A549 (cell line): ENCODE data around the gene ITGAV. TPM values are rescaled to one million over a fixed set of nuclear protein-coding genes. Genes with fewer than 3 reads are reported as not detected.

Source experiments
- ATAC-seq, 2 experiments: fragments of 200-7000 bp in 1 of 2; fragments of >200 bp in 1 of 2; cut with Nextera tagmentation in 1 of 2; cut with Tn5 transposase in 1 of 2; 3 replicates each; pipeline versions ENCODE4 v1.8.0 to v1.9.1; 2018 to 2020; ENCODE audit warnings: mild to moderate bottlenecking in 1 of 2, moderate library complexity in 1 of 2
- CTCF ChIA-PET: fragments of 300-600 bp; sonication (Branson Sonifier 250); formaldehyde crosslinking; extraction: SDS; loops from one replicate; lab custom pipeline; 2021; ENCODE audit warnings: antibody characterized with exemption, inconsistent platforms; lab: Yijun Ruan, JAX
- POLR2A ChIA-PET: fragments of 350-600 bp; formaldehyde crosslinking; extraction: SDS; loops from one replicate; lab custom pipeline; 2021; ENCODE audit warnings: antibody characterized with exemption, inconsistent platforms; lab: Yijun Ruan, JAX
- DNase-seq, 2 experiments: peaks; one replicate each; pipeline versions ENCODE4 v3.0.0 to v3.0.0-alpha.2; 2011 to 2016; ENCODE audit warnings: low read depth in 1 of 2, low spot score in 1 of 2
- FAIRE-seq: peaks from 2 replicates; lab custom pipeline; 2011; peaks lifted over from hg19 to GRCh38; lab: Jason Lieb, UNC
- H3K27ac ChIP-seq, 2 experiments: fragments of >200 bp; sonication (Bioruptor Twin); formaldehyde crosslinking; 3 replicates each; pipeline ENCODE4 v1.5.1; 2016 to 2017
- H3K4me1 ChIP-seq: fragments of >200 bp; sonication (Bioruptor Twin); formaldehyde crosslinking; 3 replicates; pipeline ENCODE4 v1.6.1; 2016
- H3K4me2 ChIP-seq: fragments of >200 bp; sonication (Bioruptor Twin); formaldehyde crosslinking; 3 replicates; pipeline ENCODE4 v1.6.1; 2016
- H3K4me3 ChIP-seq: fragments of >200 bp; sonication (Bioruptor Twin); formaldehyde crosslinking; 3 replicates; pipeline ENCODE4 v1.5.1; 2016
- H3K9me3 ChIP-seq: fragments of >200 bp; sonication (Bioruptor Twin); formaldehyde crosslinking; 3 replicates; pipeline ENCODE4 v1.6.1; 2016
- CEBPB ChIP-seq, 2 experiments: fragments of >200 bp in 1 of 2; sonication (Bioruptor Twin) in 1 of 2; formaldehyde crosslinking in 1 of 2; IDR thresholded peaks; 2 replicates each; pipeline ENCODE4 v1.6.1; 2012 to 2016
- CHD2 ChIP-seq: fragments of 150-350 bp; IDR thresholded peaks from 2 replicates; pipeline ENCODE4 v1.6.1; 2014; ENCODE audit warnings: low read length; ENCODE audit not compliant: partially characterized antibody
- EHF ChIP-seq: fragments of 250-450 bp; sonication (Bioruptor Pico); IDR thresholded peaks from 2 replicates; pipeline ENCODE4 v1.5.0; 2020; ENCODE audit warnings: mild to moderate bottlenecking
- ESRRA ChIP-seq: fragments of 150-350 bp; IDR thresholded peaks from 2 replicates; pipeline ENCODE4 v1.6.1; 2014; ENCODE audit warnings: mild to moderate bottlenecking, low read length, borderline replicate concordance
- FOSL2 ChIP-seq, 2 experiments: fragments of 450-650 bp in 1 of 2; fragments of >200 bp in 1 of 2; sonication (Bioruptor Twin) in 1 of 2; formaldehyde crosslinking; IDR thresholded peaks; 2 replicates each; pipeline versions ENCODE4 v1.5.0 to v1.6.1; 2016 to 2020; ENCODE audit warnings: mild to moderate bottlenecking in 1 of 2, moderate library complexity in 1 of 2
- GATA3 ChIP-seq: IDR thresholded peaks from 2 replicates; pipeline ENCODE4 v1.6.1; 2012; ENCODE audit warnings: borderline replicate concordance
- HEYL ChIP-seq: fragments of 250-450 bp; sonication (Bioruptor Pico); IDR thresholded peaks from 2 replicates; pipeline ENCODE4 v1.8.0; 2021; ENCODE audit warnings: mild to moderate bottlenecking, moderate library complexity
- HOXA7 ChIP-seq: fragments of 250-450 bp; sonication (Bioruptor Pico); IDR thresholded peaks from 2 replicates; pipeline ENCODE4 v1.5.0; 2020; ENCODE audit warnings: mild to moderate bottlenecking, moderate library complexity
- HOXB5 ChIP-seq: fragments of 250-450 bp; sonication (Bioruptor Pico); IDR thresholded peaks from 2 replicates; pipeline ENCODE4 v1.5.0; 2020; ENCODE audit warnings: mild to moderate bottlenecking, moderate library complexity
- JUNB ChIP-seq: fragments of >200 bp; sonication (Bioruptor Twin); formaldehyde crosslinking; IDR thresholded peaks from 2 replicates; pipeline ENCODE4 v1.6.1; 2016
- KDM1A ChIP-seq: fragments of 200-600 bp; sonication (generic); IDR thresholded peaks from 2 replicates; pipeline ENCODE4 v1.6.1; 2016; ENCODE audit warnings: low read depth, mild to moderate bottlenecking
- KDM5A ChIP-seq: fragments of 200-600 bp; sonication (generic); IDR thresholded peaks from 2 replicates; pipeline ENCODE4 v1.6.1; 2016; ENCODE audit warnings: antibody characterized with exemption, mild to moderate bottlenecking
- MAFK ChIP-seq: fragments of 450-650 bp; IDR thresholded peaks from 2 replicates; pipeline ENCODE4 v1.6.1; 2014; ENCODE audit not compliant: partially characterized antibody
- PHF8 ChIP-seq: fragments of 200-600 bp; sonication (generic); IDR thresholded peaks from 2 replicates; pipeline ENCODE4 v1.6.1; 2016; ENCODE audit warnings: low read depth, mild to moderate bottlenecking, antibody characterized with exemption, moderate library complexity, borderline replicate concordance
- POLR2A ChIP-seq: IDR thresholded peaks from 2 replicates; pipeline ENCODE4 v1.6.1; 2012; ENCODE audit warnings: mild to moderate bottlenecking, low read length
- RAD21 ChIP-seq, 2 experiments: fragments of >200 bp in 1 of 2; sonication (Bioruptor Twin) in 1 of 2; formaldehyde crosslinking in 1 of 2; IDR thresholded peaks in 1 of 2; conservative IDR thresholded peaks in 1 of 2; 2 replicates in 1 of 2; 3 replicates in 1 of 2; pipeline ENCODE4 v1.6.1; 2012 to 2018; ENCODE audit warnings: inconsistent platforms in 1 of 2
- SMC3 ChIP-seq: fragments of >200 bp; sonication (Bioruptor Twin); formaldehyde crosslinking; IDR thresholded peaks from 3 replicates; pipeline ENCODE4 v1.6.1; 2018; ENCODE audit warnings: inconsistent platforms
- TP53 ChIP-seq: fragments of 250-450 bp; sonication (Bioruptor Pico); IDR thresholded peaks from 2 replicates; pipeline ENCODE4 v1.5.0; 2021; ENCODE audit warnings: mild to moderate bottlenecking, moderate library complexity
- ZFP36 ChIP-seq: fragments of 450-650 bp; IDR thresholded peaks from 2 replicates; pipeline ENCODE4 v1.6.1; 2014; ENCODE audit warnings: borderline replicate concordance; ENCODE audit not compliant: partially characterized antibody
- WGBS: methylation state at CpG from one replicate; pipeline ENCODE4 v1.1.6; 2017; ENCODE audit errors: missing lambda C conversion rate; 5-methylcytosine and 5-hydroxymethylcytosine counted together
- polyA plus RNA-seq, 4 experiments: library from polyadenylated mRNA; depleted of rRNA in 3 of 4; stranded (reverse); fragments of >200 nt; fragmentation: RNase III in 1 of 4; extraction: RNeasy Plus Mini Kit Qiagen cat#74134 plus additional on column Dnase treatment in 1 of 4; gene quantifications; 2 replicates in 3 of 4; 3 replicates in 1 of 4; pipeline ENCODE4 v1.2.3, GENCODE V29; 2011 to 2017
- TF ChIP-seq, protein P1 (sequence below): fragments of >200 bp; sonication (Bioruptor Twin); formaldehyde crosslinking; IDR thresholded peaks from 3 replicates; pipeline ENCODE4 v1.6.1; 2016
- TF ChIP-seq, protein P2 (sequence below): fragments of >200 bp; sonication (Bioruptor Twin); formaldehyde crosslinking; IDR thresholded peaks from 2 replicates; pipeline ENCODE4 v1.6.1; 2016

Gene ITGAV
- polyA plus RNA-seq, 2 of the 4 experiments (the other 2 are of a cell fraction): 93.3 to 148 TPM

DNA sequence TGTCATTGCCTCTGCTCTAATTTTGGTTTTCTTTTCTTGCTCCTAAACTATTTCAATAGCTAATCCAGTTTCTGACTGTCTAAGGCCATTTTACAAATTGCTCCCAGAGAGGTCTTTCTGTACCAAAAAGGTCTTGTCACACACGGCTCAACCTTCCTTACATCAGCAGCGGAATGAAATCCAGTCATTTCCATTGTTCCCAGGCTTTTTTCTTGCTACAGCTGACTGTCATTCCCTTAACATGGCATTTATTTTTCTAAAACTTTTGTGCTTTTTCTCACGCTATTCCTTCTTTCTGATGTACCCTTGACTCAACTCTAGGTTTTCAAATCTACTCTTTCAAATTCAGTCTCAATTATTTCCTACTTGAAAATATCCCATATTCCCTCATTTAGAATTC lies 128.3 kb downstream of the ITGAV start:
- H3K4me1 ChIP-seq: no peaks in the 10 kb centered on the region
- no peak overlapping the region for H3K27ac ChIP-seq
- H3K4me3 ChIP-seq: no peak overlapping the region
- no peak for DNase-seq
- no peak for ATAC-seq
- FAIRE-seq: no peak
- CTCF ChIA-PET: no interaction called here
- H3K4me2 ChIP-seq: no peak overlapping the region
- TF ChIP-seq CEBPB (IDR thresholded peaks at IDR 0.05): no peak
- no peak for TF ChIP-seq MAFK
- TF ChIP-seq HOXA7 (CRISPR knock-in tag): no peak
- no peak for TF ChIP-seq ZFP36
- no peaks in the 10 kb centered on the region for H3K9me3 ChIP-seq
- 90% methylated on average over 3 of the region's 3 CpGs for WGBS
- POLR2A ChIA-PET: no interaction called here

DNA sequence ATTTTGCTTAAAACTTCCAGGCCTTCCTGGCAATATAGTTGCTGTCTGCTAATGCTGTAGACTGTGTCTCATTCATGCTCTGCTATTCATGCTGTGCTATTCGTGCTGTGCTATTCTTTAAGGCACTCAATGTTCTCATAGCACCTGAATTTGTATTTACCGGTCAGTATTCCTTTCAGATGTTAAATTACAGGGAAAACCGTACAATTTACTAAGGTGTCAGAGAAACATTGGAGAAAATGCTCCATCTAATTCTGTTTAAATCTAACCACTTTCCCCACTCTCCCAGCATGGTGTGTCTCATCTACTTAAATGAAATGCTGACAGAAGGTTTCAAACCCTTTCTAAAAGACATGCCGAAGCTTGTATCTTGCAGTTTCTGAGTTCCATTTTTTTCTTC lies 129.0 kb downstream of the ITGAV start:
- POLR2A ChIA-PET: no interaction called here
- CTCF ChIA-PET: no interaction called here
- no peak overlapping the region for H3K4me3 ChIP-seq
- H3K4me2 ChIP-seq: no peak overlapping the region
- no peaks in the 10 kb centered on the region for H3K4me1 ChIP-seq
- WGBS: 79% methylated on average over 4 of the region's 4 CpGs
- FAIRE-seq (peak; percentile 18), DNase-seq (no peak), ATAC-seq (no peak)
- H3K27ac ChIP-seq: no peak overlapping the region
- TF ChIP-seq KDM5A (no peak), HOXB5 (CRISPR knock-in tag) (no peak), JUNB (no peak)
- TF ChIP-seq, protein P1, sequence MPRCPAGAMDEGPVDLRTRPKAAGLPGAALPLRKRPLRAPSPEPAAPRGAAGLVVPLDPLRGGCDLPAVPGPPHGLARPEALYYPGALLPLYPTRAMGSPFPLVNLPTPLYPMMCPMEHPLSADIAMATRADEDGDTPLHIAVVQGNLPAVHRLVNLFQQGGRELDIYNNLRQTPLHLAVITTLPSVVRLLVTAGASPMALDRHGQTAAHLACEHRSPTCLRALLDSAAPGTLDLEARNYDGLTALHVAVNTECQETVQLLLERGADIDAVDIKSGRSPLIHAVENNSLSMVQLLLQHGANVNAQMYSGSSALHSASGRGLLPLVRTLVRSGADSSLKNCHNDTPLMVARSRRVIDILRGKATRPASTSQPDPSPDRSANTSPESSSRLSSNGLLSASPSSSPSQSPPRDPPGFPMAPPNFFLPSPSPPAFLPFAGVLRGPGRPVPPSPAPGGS: no peak
- no peaks in the 10 kb centered on the region for H3K9me3 ChIP-seq

DNA sequence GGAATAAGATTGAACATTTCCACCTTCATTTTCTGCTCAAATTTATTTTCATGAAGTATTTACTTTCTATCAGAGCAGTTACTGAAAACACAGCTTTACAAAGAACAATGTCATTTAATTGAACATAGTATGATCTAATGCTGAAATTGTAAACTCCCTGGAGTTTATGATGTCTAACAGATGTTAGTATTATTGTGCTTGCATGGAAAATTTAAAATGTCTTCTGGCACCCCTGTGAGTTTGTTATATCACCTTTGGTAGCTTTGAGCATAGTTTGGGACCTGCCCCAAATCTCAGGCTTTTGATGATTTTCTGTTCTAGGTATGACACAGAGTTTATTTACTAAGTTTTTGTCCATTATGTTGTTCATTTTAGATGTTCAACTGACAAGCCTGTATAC lies 132.1 kb downstream of the ITGAV start:
- Histone ChIP-seq H3K9me3 (no peaks in the 10 kb centered on the region), H3K27ac (no peak overlapping the region), H3K4me3 (no peak overlapping the region), H3K4me1 (no peaks in the 10 kb centered on the region), H3K4me2 (no peak overlapping the region)
- no peak for ATAC-seq
- TF ChIP-seq SMC3 (no peak), EHF (CRISPR knock-in tag) (no peak), HOXA7 (CRISPR knock-in tag) (no peak)
- no peak for FAIRE-seq
- POLR2A ChIA-PET: no interaction called here
- CTCF ChIA-PET: interaction anchor here (0.6 kb wide), 1 partner anchor 280 kb away, joined by 3 read pairs; no protein-coding TSS in a partner anchor
- DNase-seq: no peak

DNA sequence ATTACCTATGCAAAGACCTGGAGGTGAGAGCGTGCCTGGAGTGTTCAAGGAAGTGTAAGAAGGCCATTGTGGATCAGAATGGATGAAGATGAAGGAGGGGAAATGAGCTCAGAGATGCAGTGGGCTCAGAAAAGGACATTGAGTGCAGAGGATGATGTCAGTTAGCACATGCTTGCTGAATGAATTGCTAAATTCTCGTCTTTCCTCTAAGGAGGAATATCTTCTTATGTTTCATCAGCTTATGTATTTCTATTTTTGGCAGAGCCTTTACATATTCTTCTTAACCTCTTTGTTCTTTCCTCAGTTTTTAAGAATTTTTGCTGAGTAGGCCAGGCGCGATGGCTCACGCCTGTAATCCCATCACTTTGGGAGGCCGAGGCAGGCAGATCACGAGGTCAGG lies 134.9 kb downstream of the ITGAV start:
- Histone ChIP-seq H3K4me2 (no peak overlapping the region), H3K27ac (no peak overlapping the region), H3K4me3 (no peak overlapping the region), H3K4me1 (no peaks in the 10 kb centered on the region), H3K9me3 (no peaks in the 10 kb centered on the region)
- ChIA-PET POLR2A (no interaction called here), CTCF (interaction anchor here (1.2 to 1.5 kb wide), 2 partner anchors 68 to 221 kb away, joined by 3 to 4 read pairs; no protein-coding TSS in a partner anchor)
- DNase-seq (no peak), FAIRE-seq (no peak), ATAC-seq (no peak)
- no peak for TF ChIP-seq ESRRA
- TF ChIP-seq EHF (CRISPR knock-in tag): no peak
- no peak for TF ChIP-seq HEYL
- TF ChIP-seq, protein P2, sequence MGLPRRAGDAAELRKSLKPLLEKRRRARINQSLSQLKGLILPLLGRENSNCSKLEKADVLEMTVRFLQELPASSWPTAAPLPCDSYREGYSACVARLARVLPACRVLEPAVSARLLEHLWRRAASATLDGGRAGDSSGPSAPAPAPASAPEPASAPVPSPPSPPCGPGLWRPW: no peak
- TF ChIP-seq PHF8: no peak
- no peak for TF ChIP-seq HOXB5 (CRISPR knock-in tag)
- no peak for TF ChIP-seq FOSL2 (IDR thresholded peaks at IDR 0.05)
- TF ChIP-seq FOSL2 (CRISPR knock-in tag; IDR thresholded peaks at IDR 0.05): no peak
- no peak for TF ChIP-seq RAD21 (conservative IDR thresholded peaks at IDR 0.05 in 1 of 2, IDR thresholded peaks at IDR 0.05 in 1 of 2)
- no peak for TF ChIP-seq TP53 (CRISPR knock-in tag)
- no peak for TF ChIP-seq KDM1A
- no peak for TF ChIP-seq CHD2
- no peak for TF ChIP-seq ZFP36
- TF ChIP-seq POLR2A: no peak
- TF ChIP-seq GATA3: no peak
- TF ChIP-seq KDM5A: no peak
- 86% methylated on average over 7 of the region's 7 CpGs for WGBS
